Raji (cell line): ENCODE data around the gene TIGD1.

Experiments
- POLR2A ChIP-seq: IDR thresholded peaks from 2 replicates; pipeline ENCODE4 v1.6.1; 2011; ENCODE audit warnings: low read depth, low read length, control low read depth; ENCODE audit not compliant: insufficient read depth

Gene TIGD1

DNA sequence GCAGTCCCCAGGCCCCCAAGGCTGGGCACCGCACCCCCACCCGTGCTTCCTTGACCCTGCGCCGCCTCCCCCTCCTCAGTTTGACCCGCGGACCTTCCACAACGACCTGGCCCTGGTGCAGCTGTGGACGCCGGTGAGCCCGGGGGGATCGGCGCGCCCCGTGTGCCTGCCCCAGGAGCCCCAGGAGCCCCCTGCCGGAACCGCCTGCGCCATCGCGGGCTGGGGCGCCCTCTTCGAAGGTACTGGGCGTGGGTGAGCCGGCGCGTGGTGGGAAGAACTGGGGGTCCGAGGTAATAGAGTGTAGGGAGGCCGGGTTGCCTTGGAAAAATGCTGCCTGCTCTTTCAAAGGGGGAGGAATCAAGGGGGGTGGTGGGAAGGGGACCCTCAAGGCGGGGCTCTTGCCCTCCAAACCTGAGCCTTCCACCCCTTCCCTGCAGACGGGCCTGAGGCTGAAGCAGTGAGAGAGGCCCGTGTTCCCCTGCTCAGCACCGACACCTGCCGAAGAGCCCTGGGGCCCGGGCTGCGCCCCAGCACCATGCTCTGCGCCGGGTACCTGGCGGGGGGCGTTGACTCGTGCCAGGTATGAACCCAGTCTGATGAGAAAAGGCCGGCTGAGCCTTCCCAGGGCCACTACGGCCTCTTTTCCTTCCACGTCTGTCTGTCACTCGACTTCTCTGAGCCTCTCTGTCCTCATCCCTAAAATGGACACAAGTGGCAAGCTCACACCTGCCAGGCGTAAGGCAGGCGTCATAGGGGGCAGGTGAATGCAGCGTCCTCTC lies 27.5 kb downstream of the TIGD1 start:
- no peak for TF ChIP-seq POLR2A

- TF ChIP-seq POLR2A: no peak
These were observed 28.3 kb downstream of the TIGD1 start for GRCh38 chr2:232521959-232522622.

- TF ChIP-seq POLR2A: no peak
These were observed 29.3 kb downstream of the TIGD1 start for GRCh38 chr2:232521098-232521497.

- no peak for TF ChIP-seq POLR2A
These were observed 29.9 kb downstream of the TIGD1 start for GRCh38 chr2:232520489-232520888.

DNA sequence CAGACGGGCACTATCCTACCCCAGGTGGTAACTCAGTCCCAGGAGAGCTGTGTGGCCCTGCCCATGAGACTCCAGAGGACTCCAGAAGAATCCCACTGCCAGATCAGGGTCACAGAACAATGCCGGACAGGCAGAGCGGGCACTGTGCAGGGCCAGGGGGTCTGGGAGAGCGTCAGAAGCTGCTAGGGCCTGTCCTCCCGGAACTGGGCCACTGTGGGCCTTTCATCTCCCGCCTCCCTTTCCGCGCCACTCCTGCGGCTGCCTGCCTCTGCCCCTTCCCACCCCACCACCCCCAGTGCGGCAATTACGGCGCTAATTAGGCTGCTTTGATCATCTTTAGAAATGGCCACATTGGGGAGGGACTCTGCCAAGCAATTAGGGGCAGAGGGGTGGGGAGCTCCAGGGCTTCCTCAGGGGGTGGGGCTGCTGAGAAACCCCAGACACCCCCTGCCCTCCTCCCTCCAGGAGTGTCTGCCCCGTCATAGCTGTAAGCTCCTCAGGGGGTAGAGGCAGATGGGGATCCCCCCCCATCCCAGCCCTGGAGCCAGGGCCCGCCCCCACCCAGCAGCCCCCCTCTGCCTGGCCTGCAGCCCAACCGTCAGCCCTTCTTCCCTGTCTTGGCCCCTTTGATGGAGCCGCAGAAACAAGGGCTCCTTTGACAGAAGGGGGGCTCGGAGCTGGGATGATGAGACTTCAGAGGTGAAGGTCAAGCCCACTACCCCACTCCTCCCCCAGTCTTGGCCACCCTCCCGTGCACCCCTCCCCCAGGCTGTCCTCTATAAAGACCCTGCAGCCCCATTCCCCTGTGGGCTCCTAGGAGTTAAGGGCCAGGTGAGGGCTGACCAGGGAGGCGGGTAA lies 30.5 kb downstream of the TIGD1 start, which contains the start of gene PRSS56:
TSS of gene PRSS56 (plus strand) at position 808 of the 858 bp plus-strand sequence. CDS start 211 bp downstream, outside the sequence.
- no peak for TF ChIP-seq POLR2A

- TF ChIP-seq POLR2A: no peak
These were observed 31.5 kb downstream of the TIGD1 start for GRCh38 chr2:232518844-232519243.

- TF ChIP-seq POLR2A: no peak
These were observed 33.8 kb downstream of the TIGD1 start for GRCh38 chr2:232516551-232516950.

GRCh38 chr2:232515639-232516038 lies 34.7 kb downstream of the TIGD1 start:
- TF ChIP-seq POLR2A: no peak

GRCh38 chr2:232513353-232513752 lies 37.0 kb downstream of the TIGD1 start:
- TF ChIP-seq POLR2A: no peak

DNA sequence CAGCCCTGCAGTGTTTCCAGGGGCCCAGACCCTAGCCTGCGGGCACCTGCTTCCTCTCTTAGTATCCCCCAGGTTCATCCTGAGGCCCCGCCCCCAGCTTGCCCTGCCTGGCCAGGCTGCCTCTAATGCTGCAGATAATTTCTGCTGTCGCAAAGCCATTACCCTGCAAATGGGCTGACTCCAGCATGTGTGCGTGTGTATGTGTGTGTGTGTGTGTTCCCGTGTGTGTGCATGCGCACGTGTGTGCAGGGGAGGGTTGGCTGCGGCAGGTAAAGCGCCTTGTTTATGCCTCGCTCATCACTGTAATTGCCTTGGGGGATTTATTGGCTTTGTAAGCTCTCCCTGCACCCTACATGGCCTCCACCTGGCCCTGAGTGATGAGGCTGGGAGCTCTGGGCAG lies 37.8 kb downstream of the TIGD1 start:
- no peak for TF ChIP-seq POLR2A

DNA sequence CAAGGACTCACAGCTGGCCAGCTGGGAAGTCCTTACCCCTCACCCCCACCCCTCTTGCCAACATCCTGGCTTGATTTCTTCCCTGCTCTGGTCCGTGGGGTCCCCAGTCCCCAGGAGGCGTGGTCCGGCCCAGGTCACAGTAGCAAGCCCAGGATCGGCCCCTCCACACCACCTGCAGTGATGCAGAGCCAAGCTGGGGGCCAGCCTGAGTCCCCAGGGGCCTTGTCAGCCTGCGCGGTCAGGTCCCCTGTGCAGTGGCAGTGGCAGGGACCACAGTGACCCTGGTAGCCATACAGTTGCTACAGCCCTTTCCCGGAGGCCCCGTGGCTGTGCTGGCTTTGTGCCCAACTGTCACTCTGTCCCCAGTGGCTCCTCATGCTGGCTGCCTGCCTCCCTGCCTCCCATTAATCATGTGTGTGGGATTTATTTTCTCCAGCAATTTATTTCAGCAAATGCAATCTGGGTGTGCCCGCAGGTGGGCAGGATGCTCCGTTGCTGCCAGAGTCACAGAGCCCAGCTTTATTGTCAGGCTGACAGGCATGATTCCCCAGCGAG lies 38.9 kb downstream of the TIGD1 start:
- TF ChIP-seq POLR2A: no peak

DNA sequence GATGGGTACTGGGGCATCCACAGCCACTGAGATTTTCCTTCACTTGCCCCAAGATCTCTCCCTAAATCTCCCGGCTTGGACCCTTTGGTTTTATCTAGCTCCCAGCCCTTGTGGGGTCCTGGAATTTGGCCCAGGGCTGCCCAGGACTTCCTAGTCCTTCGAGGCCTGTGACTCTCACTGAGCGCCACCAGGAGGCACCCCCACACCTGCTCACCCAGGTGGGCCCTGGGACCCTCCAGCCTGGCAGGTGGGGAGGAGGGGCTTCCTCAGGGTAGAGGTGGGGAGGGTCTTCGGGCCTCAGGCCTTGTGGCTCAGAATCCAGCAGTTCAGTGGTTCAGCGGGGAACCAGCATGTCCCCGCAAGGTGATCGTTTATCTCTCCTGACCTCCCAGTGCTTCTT lies 42.1 kb downstream of the TIGD1 start:
- no peak for TF ChIP-seq POLR2A

GRCh38 chr2:232506709-232507108 lies 43.6 kb downstream of the TIGD1 start:
- TF ChIP-seq POLR2A: no peak

DNA sequence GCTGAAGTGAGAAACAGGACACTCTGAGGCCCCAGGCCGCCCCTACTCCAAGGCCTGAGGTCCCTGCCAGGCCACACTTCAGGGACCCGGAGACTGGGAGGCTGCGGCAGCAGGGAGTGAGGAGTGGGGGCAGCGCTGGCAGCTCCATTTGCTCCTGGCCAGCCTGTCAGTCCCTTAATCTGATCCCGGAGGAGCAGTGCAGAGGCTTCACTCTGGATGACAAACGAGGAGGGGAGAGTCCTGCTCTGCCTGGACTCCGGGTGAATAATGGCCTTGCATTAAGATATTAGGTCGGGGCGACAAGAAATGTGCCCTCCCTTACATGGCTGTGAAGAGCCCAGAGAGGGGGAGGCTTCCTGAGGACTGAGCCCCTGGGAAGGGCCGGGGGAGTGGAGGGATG lies 44.5 kb downstream of the TIGD1 start:
- TF ChIP-seq POLR2A: no peak

- TF ChIP-seq POLR2A: no peak
These were observed 45.9 kb downstream of the TIGD1 start for GRCh38 chr2:232504438-232504837.
